NCI-H526 (cell line): ENCODE data around the gene PDCD1LG2.
"Not testable (repeated sequence)": the region's sequence is repeated elsewhere in the genome, so short reads cannot be mapped to it uniquely, and the experiment has no call there.

ENCODE experiments used
- DNase-seq, 2 experiments: peaks; one replicate each; lab custom pipeline; 2025; lab: John Stamatoyannopoulos, UW

Gene PDCD1LG2

GRCh38 chr9:5510360-5510931 is at the start of gene PDCD1LG2:
Gene PDCD1LG2 (plus strand): TSS chr9:5510531. CDS start chr9:5522547, 12,016 bp downstream.
- DNase-seq, result no peak

DNA sequence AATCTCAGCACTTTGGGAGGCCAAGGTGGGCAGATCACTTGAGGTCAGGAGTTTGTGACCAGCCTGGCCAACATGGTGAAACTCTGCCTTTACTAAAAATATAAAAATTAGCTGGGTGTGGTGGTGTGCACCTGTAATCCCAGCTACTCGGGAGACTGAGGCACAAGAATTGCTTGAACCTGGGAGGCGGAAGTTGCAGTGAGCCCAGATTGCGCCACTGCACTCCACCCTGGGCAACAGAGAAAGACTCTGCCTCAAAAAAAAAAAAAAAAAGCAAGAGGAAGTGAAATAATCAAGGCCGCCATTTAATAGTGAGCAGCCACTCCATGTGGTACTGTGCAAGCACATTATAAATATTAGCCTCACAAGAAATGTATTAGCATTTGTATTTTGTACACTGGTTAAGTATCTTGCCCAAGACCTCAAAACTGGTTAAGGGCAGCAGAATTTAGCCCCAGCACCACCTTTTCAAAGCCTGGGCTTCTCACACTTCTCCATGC is 45.5 kb upstream of the PDCD1LG2 start:
- DNase-seq, result not testable (repeated sequence)

GRCh38 chr9:5466005-5466404 is 44.3 kb upstream of the PDCD1LG2 start:
- no peak for DNase-seq

- no peak for DNase-seq
These were observed 43.6 kb upstream of the PDCD1LG2 start for GRCh38 chr9:5466766-5467165.

- DNase-seq, result no peak
These were observed 41.5 kb upstream of the PDCD1LG2 start for GRCh38 chr9:5468850-5469249.

DNA sequence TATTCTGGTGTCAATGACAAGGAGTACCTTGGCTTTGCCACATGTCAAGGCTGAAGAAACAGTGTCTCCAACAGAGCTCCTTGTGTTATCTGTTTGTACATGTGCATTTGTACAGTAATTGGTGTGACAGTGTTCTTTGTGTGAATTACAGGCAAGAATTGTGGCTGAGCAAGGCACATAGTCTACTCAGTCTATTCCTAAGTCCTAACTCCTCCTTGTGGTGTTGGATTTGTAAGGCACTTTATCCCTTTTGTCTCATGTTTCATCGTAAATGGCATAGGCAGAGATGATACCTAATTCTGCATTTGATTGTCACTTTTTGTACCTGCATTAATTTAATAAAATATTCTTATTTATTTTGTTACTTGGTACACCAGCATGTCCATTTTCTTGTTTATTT is 40.2 kb upstream of the PDCD1LG2 start:
- DNase-seq, result no peak

GRCh38 chr9:5470816-5471215 is 39.5 kb upstream of the PDCD1LG2 start:
- DNase-seq, result no peak

DNA sequence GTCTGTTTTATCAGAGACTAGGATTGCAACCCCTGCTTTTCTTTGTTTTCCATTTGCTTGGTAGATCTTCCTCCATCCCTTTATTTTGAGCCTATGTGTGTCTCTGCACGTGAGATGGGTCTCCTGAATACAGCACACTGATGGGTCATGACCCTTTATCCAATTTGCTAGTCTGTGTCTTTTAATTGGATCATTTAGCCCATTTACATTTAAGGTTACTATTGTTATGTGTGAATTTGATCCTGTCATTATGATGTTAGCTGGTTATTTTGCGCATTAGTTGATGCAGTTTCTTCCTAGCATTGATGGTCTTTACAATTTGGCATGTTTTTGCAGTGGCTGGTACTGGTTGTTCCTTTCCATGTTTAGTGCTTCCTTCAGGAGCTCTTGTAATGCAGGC is 34.7 kb upstream of the PDCD1LG2 start:
- not testable (repeated sequence) for DNase-seq

- no peak for DNase-seq
These were observed 32.1 kb upstream of the PDCD1LG2 start for GRCh38 chr9:5478206-5478605.

DNA sequence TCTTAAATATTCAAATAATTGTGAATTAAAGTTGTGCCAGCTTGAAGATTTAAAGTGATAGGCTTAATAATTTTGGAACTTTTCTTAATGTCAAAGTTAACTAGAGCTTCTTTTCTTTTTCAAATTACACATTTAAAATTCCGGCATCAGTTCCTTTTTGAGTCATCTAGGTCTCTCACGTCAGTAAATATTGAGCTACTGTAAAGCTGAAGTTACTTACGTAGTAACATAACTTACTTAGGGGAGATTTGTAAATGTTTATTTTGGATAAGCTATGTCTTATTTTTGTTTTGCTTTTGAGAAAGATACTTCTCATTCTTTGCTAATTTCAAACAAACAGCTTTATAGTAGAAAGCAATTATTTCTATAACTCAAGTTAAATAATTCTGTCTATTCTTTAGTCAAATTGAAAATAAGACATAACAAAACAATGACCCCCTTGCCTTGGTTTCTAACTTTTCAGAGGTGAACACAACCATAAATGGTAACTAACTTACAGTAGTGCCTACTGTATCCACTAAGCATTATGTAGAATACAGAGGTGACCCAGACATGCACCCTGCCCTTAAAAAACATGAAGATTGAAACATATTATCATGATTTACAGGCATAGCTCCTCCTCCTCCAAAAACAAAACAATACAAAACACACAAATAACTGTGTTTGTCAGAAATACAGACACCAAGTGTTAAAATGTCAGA is 30.2 kb upstream of the PDCD1LG2 start:
- no peak for DNase-seq

GRCh38 chr9:5480919-5481318 is 29.4 kb upstream of the PDCD1LG2 start:
- no peak for DNase-seq

DNA sequence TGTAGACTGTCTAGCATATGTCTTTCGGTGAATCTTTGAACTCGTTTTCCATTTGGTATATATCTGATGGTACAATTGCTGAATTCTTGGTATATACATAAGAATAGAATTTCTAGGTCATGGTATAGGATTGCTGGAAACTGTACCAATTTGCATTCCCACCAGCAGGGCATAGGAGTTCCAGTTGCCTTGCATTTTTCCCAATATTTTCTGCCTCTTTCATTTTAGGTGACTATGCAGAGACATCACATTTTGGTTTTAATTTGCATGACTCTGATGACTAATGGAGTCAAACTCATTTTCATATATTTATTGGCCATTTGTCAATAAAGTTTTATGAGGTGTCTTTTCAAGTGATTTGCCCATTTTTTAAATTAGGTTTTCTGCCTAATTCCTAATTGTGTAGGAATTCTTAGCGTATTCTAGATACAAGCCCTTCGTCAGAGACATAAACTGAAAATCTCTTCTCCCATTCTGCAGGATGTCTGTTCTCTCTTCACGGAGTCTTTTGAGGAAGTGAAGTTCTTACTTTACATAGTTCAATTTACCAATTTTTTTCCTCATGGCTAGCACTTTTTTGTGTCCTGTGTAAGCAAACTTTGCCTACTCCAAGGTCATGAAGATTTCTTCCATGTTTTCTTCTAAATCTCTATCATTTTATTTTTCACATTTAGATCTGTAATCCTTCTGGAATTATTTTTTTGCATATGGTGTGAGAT is 28.9 kb upstream of the PDCD1LG2 start:
- no peak for DNase-seq

DNA sequence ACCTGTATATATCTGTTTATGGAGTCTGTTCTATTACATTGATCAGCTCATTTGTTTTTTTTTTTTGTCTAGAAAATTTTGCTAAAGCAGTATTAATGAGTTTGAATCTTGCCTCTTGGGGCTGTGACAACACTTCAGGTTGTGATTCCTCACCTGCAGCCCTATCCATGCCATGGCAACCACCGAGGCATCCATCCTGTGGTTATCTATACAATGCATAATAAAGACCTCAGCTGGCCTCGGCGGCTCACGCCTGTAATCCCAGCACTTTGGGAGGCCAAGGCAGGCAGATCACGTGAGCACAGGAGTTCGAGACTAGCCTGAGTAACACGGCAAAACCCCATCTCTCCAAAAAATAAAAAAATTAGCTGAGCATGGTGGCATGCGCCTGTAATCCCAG is 28.1 kb upstream of the PDCD1LG2 start:
- no peak for DNase-seq

DNA sequence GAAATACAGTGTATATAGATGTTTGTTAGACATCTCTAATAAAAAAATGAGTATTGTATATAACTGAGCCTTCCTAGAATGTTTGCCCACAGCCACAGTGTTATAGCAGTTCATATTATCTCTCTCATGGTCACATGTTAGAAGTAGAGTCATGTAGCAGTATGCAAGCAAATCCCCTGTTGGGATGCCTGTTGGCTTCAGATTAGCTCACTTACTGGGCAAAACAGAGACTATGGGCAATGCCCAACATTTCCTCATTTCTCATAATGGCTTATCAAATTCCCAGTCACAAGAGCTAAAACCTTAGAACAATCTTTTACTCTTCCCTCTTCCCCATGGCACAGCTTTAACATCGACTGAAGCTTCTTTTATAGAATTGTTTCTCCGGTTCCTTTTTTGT is 27.0 kb upstream of the PDCD1LG2 start:
- DNase-seq, result no peak

DNA sequence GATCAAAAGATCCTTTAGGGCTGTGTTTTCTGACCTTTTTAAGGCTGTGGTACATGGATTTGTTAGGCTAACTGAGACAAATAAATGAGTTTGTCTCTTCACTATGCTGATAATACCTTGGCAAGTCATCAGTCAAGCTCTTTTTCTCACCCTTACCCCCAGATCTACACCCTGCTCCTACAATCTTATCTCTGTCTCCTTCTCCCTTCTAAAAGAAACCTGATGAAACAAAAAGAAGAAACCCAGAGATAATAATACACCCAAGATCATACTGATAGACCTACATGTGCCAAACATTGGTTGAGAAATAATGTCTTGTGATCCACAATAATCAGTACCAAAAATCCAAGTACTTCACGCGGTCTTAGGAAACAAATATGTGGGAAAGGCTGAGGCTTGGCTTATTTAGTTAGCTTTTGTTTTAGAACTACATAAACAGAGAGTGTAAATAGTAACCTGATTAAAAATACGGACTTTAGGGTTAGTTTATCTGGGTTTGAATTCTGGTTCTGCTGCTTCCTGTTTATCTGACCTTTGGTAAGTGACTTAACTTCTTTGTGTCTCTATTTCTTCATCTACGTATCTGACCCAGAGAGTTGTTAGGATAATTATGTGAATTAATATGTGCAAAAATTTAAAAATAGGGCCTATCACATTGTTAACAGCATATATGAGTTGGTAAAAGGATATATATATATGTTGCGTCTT is 24.8 kb upstream of the PDCD1LG2 start:
- no peak for DNase-seq

DNA sequence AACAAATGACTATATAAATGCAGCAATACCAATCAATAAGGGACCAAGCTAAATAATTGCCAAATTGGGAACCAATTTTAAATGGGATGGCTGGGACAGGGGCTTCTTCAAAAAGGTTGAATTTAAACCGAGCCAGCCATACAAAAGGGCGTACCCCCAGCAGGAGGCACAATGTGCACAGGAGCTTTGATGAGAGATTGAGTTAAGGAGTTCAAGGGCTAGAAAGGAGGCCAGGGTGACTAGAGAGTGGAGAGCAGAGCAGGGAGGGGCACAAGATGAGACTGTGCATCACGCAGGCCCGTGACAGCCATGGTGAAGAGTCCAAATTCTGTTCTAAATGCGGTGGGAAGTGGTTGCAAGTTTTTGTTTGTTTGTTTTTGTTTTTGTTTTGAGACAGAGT is 23.3 kb upstream of the PDCD1LG2 start:
- no peak for DNase-seq

- DNase-seq, result no peak
These were observed 21.9 kb upstream of the PDCD1LG2 start for GRCh38 chr9:5488221-5489008.

- no peak for DNase-seq
These were observed 20.5 kb upstream of the PDCD1LG2 start for GRCh38 chr9:5489630-5490490.

DNA sequence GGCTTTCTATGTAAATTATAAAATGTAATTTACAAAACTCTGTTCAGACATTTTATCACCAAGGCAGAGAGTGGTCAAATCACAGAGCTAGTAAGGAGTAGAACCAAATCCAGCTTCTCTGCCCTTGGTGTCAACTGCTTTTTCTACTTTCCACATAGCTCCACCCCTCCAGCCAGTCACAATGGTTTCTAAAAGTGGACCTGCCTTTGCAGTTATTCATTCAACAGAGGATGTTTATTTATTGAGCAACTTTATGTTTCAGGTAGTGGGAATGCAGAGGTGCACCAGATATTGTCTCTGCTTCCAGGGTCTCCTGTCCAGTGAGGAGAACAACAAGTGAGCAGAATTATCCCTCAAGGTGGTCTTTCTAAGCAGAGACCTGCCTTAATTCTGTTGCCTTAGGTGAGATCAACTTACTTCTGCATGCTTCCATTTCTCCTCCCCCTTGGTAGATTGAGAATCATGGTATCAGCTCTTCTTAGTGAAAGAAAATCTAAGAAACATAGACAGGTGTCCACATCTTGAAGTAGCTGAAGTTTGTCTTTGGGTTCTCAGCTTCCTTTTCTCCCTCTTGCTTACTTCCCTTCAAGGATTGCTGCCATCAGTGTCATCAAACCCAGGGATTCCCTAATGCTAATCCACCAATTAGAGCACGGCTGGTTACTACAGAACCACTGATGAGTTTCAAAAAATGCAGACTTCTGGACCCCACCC is 17.2 kb upstream of the PDCD1LG2 start:
- DNase-seq, result no peak
